Psoas muscle (tissue), 8 donors: Measurements from ENCODE around the gene TUBA3C. TPM values are rescaled to one million over a fixed set of nuclear protein-coding genes. Genes with fewer than 3 reads are reported as not detected.

Experiments used
- ATAC-seq, 4 donors: fragments of 200-7000 bp; cut with Tn5 transposase; one replicate each; pipeline ENCODE4 v1.9.1; 2020; ENCODE audit warnings: moderate library complexity in 3 of 4, mild to moderate bottlenecking in 2 of 4
- DNase-seq, 2 donors: peaks; one replicate each; pipeline ENCODE4 v3.0.0-alpha.2; 2020
- H3K27ac ChIP-seq: fragments of 200-600 bp; one replicate; pipeline ENCODE4 v1.8.0; 2022
- H3K27me3 ChIP-seq, 3 donors: fragments of 200-600 bp in 1 of 3; one replicate each; pipeline versions ENCODE4 v1.6.1 to v1.8.0; 2013 to 2022; ENCODE audit warnings: low read length in 2 of 3, mild to moderate bottlenecking in 2 of 3, moderate library complexity in 1 of 3; ENCODE audit not compliant: insufficient read depth in 3 of 3
- H3K36me3 ChIP-seq, 2 donors: fragments of 200-600 bp in 1 of 2; one replicate each; pipeline versions ENCODE4 v1.6.1 to v1.8.0; 2013 to 2022; ENCODE audit warnings: low read depth in 1 of 2, mild to moderate bottlenecking in 1 of 2, moderate library complexity in 1 of 2; ENCODE audit not compliant: insufficient read depth in 1 of 2
- H3K4me1 ChIP-seq: fragments of 200-600 bp; one replicate; pipeline ENCODE4 v1.8.0; 2022
- H3K4me3 ChIP-seq: fragments of 200-600 bp; one replicate; pipeline ENCODE4 v1.8.0; 2022; ENCODE audit warnings: mild to moderate bottlenecking
- H3K9me3 ChIP-seq: fragments of 200-600 bp; one replicate; pipeline ENCODE4 v1.8.0; 2022
- CTCF ChIP-seq: fragments of 200-600 bp; IDR thresholded peaks from one replicate; pipeline ENCODE4 v1.8.0; 2022; ENCODE audit warnings: antibody characterized with exemption
- WGBS, 3 donors: extraction: QIAGEN DNeasy Blood & Tissue Kit; methylation state at CpG; one replicate each; pipeline versions ENCODE4 v1.1.6 to v1.1.7; 2013; 5-methylcytosine and 5-hydroxymethylcytosine counted together
- intact Hi-C, 2 donors: fragments of 100-400 bp; cut with DNase I; formaldehyde crosslinking; loops; one replicate each; pipeline versions ENCODE4 v1.11.0 to v1.14.2; 2022
- polyA plus RNA-seq, 3 donors: library from polyadenylated mRNA; stranded (reverse); fragments of 200-250 nt; gene quantifications; one replicate each; pipeline ENCODE4 v1.2.3, GENCODE V29; 2013
- total RNA-seq, 4 donors: library from RNA; stranded (reverse); fragmentation: NEBNext Ultra II Directional in 2 of 4; extraction: Animal tissue kit (Norgen Biotek cat#: 25700) in 2 of 4; gene quantifications; one replicate each; pipeline versions ENCODE4 v1.2.1 to v1.2.4, GENCODE V29; 2021 to 2023
- donor health status: healthy with polysubstance abuse.
- donor health status: DM: no; HTN: no; CAD: no; lungs with moderate emphysema.
- donor health status: Bipolar disorder and iron deficiency.
- donor health status: healthy.
- donor health status: DM: yes; HTN: yes; CAD: no.
- donor health status: DM: no; HTN: no; CAD: no.
- donor health status: DM: no; HTN: no; CAD: no.
- donor health status: DM: yes; HTN: yes; CAD: no.

The TUBA3C gene
- total and polyA plus RNA-seq, 7 donors, result 0.03 TPM; not detected in 6

DNA sequence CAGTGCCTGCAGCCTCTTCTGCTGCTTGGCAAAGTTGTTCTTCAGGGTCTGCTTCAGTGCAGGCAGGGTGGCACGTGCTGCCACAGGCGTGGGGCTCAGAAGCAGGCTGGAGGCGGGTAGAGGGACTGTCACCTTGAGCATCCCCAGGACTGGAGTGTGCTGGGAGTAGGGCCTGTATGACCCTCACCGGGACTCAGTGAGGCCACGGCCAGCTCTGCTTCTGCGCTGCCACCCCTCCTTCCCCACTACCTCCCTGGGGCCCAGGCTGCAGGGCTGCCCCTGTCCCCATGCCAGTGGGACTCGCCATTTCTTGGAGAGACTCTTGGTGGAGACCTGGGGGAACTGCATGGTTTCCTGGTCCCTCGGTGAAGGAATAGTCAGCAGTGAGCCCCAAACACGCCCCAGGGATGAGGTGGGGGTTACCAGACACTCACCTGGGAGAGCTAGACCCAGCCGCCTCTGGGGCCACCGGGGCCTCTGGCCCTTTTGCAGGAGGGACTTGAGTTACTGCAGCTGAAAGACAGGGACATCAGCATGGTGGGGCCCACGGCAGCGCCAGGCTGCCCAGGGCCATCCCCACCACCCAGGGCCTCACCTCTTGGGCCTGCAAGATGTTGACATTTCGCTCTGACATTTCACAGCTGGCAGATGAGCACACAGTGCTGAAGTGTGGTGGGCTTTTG, 29.9 kb downstream of the TUBA3C start:
- Histone ChIP-seq H3K9me3 (no peaks in the 10 kb centered on the region), H3K4me1 (no peaks in the 10 kb centered on the region), H3K27ac (no peak overlapping the region), H3K27me3 (no peaks in the 10 kb centered on the region), H3K36me3 (no peaks in the 10 kb centered on the region), H3K4me3 (no peak overlapping the region)
- DNase-seq (no peak), ATAC-seq (no peak)
- intact Hi-C loops, result no loop called here
- 69 to 79% (median 79%) methylated on average over 12 to 14 of the region's 14 CpGs for WGBS, 3 donors
- TF ChIP-seq CTCF, result no peak

- TF ChIP-seq CTCF, result no peak
- H3K36me3 ChIP-seq, result no peaks in the 10 kb centered on the region
- DNase-seq, result peak; percentile 31 to 66
- no peaks in the 10 kb centered on the region for H3K4me1 ChIP-seq
- intact Hi-C loops, result no loop called here
- no peak overlapping the region for H3K4me3 ChIP-seq
- H3K27me3 ChIP-seq, result no peaks in the 10 kb centered on the region
- WGBS, 3 donors, result 65 to 76% (median 66%) methylated on average over 8 of the region's 8 CpGs
- peak in 3 of 4 donors; percentile 32 to 44 (median 41) for ATAC-seq
- no peak overlapping the region for H3K27ac ChIP-seq
- no peaks in the 10 kb centered on the region for H3K9me3 ChIP-seq
Observed at GRCh38 chr13:19150712-19151228, 30.9 kb downstream of the TUBA3C start.

- ATAC-seq (no peak), DNase-seq (no peak)
- WGBS, 3 donors, result 78 to 81% (median 80%) methylated on average over 10 of the region's 10 CpGs
- Histone ChIP-seq H3K9me3 (no peaks in the 10 kb centered on the region), H3K4me1 (no peaks in the 10 kb centered on the region), H3K27me3 (no peaks in the 10 kb centered on the region), H3K27ac (no peak overlapping the region), H3K4me3 (no peak overlapping the region), H3K36me3 (no peaks in the 10 kb centered on the region)
- TF ChIP-seq CTCF, result no peak
- intact Hi-C loops, result no loop called here
Observed at GRCh38 chr13:19150226-19150625, 31.4 kb downstream of the TUBA3C start.

DNA sequence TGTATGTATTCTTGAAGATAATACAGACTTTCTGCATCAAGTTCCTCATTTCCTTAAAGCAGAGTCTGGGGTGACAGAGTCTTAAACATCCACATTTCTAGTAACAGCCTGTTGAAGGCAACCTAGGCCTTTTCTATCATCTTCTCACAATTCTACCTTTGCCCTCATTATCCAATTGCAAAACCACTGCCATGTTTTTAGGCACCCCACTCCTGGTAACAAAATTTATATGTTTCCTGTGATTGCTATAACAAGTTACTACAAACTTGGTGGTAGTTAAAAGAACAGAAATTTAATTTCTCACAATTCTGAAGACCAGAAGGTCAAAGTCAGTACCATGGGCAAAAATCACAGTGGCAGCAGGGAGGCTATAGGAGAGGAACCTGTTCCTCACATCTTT, 33.1 kb downstream of the TUBA3C start:
- no peak for DNase-seq
- H3K4me3 ChIP-seq, result no peak overlapping the region
- TF ChIP-seq CTCF, result no peak
- intact Hi-C loops, result no loop called here
- no peaks in the 10 kb centered on the region for H3K9me3 ChIP-seq
- no peak for ATAC-seq
- no peaks in the 10 kb centered on the region for H3K4me1 ChIP-seq
- no peak overlapping the region for H3K27ac ChIP-seq
- no peaks in the 10 kb centered on the region for H3K27me3 ChIP-seq
- H3K36me3 ChIP-seq, result no peaks in the 10 kb centered on the region
